ENCODE data around the gene LZTS3. TPM values are rescaled to one million over a fixed set of nuclear protein-coding genes. Genes with fewer than 3 reads are reported as not detected.
A peak's percentile ranks its signal among the peaks of the same experiment; 100 is the strongest.

Gene LZTS3
- total RNA-seq, 1 donor from 2014 or later: 15.8 TPM

DNA sequence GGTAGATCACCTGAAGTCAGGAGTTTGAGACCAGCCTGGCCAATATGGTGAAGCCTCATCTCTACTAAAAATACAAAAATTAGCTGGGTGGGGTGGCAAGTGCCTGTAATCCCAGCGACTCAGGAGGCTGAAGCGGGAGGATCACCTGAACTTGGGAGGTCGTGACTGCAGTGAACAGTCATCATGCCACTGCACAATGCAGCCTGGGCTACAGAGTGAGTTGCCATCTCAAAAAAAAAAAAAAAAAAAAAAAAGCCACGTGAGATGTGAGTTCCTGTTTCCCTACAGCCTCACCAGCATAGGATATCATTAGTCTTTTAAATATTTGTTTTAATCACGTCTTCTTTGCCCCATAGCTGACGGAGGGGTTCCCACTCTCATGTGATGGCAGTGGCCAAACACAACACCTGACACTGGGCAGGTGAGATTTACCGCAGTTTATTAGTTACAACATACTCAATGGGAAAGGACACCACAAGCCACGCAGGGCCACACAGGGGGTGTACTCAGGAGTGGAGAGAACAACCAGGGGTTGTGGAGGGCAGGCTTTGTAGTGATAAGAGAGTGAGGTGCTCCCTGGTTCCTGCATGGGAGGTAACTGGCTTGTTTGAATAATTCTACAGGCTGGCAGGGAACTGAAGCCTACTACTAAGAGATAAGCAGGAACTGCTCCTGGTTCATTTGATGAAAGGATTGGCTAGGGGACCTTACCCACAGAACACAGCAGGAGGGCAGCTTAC lies 4.6 kb upstream of the LZTS3 start:
- DNase-seq (ENCODE audit: low read depth): no peak
- TF ChIP-seq, protein P1, sequence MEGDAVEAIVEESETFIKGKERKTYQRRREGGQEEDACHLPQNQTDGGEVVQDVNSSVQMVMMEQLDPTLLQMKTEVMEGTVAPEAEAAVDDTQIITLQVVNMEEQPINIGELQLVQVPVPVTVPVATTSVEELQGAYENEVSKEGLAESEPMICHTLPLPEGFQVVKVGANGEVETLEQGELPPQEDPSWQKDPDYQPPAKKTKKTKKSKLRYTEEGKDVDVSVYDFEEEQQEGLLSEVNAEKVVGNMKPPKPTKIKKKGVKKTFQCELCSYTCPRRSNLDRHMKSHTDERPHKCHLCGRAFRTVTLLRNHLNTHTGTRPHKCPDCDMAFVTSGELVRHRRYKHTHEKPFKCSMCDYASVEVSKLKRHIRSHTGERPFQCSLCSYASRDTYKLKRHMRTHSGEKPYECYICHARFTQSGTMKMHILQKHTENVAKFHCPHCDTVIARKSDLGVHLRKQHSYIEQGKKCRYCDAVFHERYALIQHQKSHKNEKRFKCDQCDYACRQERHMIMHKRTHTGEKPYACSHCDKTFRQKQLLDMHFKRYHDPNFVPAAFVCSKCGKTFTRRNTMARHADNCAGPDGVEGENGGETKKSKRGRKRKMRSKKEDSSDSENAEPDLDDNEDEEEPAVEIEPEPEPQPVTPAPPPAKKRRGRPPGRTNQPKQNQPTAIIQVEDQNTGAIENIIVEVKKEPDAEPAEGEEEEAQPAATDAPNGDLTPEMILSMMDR (conservative IDR thresholded peaks at IDR 0.05; ENCODE audit: low read depth, low read length): no peak
- no peak overlapping the region for H3K4me3 ChIP-seq (ENCODE audit: low read depth, low read length)

DNA sequence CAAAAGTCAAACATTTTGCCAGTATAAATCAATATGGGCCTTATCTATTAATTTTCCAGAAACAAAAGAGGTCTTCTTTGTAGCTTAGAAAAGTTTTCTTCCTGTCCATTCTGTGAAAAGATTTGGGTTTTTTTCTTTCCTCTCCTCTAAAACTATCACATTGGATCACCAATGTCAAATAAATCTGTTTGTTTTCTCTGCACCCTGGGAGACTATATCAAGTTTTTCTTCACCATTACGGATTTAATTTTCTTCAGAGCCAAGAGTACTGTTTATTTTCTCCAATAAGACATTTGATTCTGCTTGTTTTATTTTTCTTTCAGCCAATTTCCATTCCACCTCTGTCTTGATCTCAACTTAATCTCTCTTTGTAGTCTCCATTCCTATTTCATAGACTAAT lies 1.9 kb upstream of the LZTS3 start:
- TF ChIP-seq, protein P1 (conservative IDR thresholded peaks at IDR 0.05; ENCODE audit: low read depth, low read length): no peak
- no peak for DNase-seq (ENCODE audit: low read depth)
- H3K4me3 ChIP-seq (ENCODE audit: low read depth, low read length): peak overlapping the region; percentile 99

DNA sequence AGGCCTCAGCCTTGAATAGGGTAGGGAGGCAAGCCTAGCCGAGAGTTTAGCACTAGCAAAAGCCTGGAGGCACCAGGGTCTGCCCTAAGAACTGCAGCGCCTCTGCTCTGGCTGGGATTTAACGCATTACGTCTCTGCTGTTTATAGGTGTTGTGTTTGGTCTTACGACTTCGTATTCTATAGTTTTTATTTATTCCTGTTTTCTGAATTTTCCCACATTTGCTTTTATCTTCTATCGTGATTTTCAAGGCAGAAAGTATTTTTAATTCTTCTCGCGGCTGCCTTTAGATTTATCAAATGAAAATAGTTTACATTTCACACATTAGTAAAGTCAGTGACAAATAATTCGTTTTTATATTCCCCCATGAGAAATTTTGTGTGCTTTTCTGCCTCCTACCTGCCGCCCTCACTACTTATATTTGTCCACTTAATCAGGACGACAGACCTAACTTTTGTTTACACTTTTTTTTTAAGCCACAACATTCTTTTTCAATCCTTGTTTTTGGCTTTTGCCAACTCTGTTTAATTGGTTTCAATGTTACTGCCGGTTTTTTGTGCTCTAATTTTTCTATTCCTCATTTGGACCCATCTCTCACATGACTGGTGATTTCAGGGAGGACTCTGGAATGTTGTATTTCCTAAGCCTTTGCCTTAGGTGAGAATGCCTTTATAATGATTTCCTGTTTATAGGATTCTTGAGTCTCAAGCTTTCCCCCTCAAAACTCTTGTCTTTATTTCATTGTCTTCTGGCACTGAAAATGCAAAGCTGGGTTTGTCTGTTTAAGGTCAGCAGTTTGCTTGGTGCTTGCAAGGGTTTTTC lies 1.3 kb upstream of the LZTS3 start:
- peak overlapping the region; percentile 99 for H3K4me3 ChIP-seq (ENCODE audit: low read depth, low read length)
- no peak for DNase-seq (ENCODE audit: low read depth)
- TF ChIP-seq, protein P1 (conservative IDR thresholded peaks at IDR 0.05; ENCODE audit: low read depth, low read length): peak; percentile 17

DNA sequence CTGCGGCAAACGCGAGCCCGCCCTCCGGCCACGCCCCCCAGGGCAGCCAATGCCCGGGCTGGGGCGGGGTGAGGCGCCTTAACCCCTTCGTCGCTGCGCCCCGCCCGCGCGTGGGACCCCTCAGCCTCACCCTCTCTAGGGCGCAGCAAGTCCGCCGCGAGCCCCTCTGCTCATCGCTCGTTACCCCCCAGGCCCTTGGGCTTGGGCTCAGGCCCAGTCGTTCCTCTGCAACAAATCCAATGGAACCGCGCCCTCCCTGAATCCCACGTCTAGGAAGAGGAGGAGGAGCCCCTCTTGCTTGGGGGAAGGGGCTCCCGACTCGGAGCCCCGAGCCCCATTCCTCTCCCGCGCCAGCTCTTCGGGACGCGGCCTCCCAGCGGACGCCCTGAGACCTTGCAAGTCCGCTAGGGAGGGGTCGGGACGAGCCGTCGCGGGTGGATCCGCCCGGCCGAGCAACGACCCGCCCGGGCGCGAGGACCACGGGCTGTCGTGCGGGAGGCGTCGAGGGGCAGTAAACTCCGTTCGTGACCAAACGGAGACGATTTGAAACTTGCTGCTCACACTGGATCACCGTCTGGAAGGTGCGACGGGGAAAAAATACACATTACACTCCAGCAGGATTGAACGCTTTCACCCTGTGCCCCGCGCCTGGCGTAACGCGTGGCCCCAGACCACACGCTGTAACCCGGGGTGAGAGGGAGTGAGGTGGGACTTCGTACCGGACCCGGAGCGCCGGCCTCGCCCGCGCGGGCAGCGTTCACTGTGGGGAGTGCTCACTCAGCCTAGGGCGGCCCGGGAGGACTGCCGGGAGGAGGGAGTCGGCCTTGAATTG lies 477 bp upstream of the LZTS3 start:
- TF ChIP-seq, protein P1 (conservative IDR thresholded peaks at IDR 0.05; ENCODE audit: low read depth, low read length): peak; percentile 25
- H3K4me3 ChIP-seq (ENCODE audit: low read depth, low read length): peak overlapping the region; percentile 99
- no peak for DNase-seq (ENCODE audit: low read depth)

DNA sequence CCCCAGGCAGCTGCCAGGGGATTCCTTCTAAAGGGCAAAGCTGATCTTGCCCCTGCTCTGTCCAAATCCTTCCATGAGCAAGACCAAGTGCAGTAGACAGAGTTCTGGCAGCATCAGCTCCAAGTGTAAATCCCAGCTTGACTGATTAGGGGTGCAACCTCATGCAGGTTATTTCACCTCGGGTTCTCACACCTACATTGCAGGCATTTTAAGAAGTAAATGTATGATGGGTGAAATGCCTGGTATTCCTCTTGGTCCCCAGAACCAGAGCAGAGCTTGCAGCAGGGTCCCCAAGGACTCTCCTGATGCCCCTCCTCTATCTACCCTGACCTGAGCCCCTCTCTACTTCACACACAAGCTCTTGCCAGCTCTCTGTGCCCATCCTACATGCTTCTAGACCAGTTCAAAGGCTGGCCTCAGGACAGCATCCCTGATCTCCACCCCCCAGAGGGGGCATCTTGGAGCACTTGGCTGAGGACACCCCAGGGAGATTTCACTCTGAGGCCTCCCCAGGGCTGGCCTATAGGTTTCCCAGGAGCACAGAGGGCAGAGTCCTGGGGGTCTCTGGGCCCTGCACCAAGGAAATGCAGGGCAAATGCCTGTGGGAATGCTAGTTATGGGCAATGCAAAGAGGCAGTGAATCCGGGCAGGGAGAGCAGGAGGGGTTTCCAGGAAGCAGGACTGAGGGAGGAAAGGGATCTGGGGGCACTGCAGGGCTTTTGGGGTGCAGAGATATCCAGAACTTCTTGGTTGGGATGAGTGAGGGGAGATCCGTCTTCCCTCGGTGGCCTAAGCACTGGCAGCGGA lies 1.0 kb downstream of the LZTS3 start:
- TF ChIP-seq, protein P1 (conservative IDR thresholded peaks at IDR 0.05; ENCODE audit: low read depth, low read length): no peak
- H3K4me3 ChIP-seq (ENCODE audit: low read depth, low read length): peak overlapping the region; percentile 99
- no peak for DNase-seq (ENCODE audit: low read depth)

All from epithelial cell of proximal tubule (primary cell).